SK-N-SH (cell line): ENCODE data around the gene SLC22A15. TPM values are rescaled to one million over a fixed set of nuclear protein-coding genes. Genes with fewer than 3 reads are reported as not detected.

Experiments used
- CTCF ChIA-PET: fragments of 300-600, 350-600 bp; formaldehyde crosslinking; extraction: SDS; loops from one replicate; lab custom pipeline; 2021; lab: Yijun Ruan, JAX
- POLR2A ChIA-PET: fragments of 350-600 bp; sonication (Branson Sonifier 250); formaldehyde crosslinking; extraction: SDS; loops from one replicate; lab custom pipeline; 2020; ENCODE audit warnings: antibody characterized with exemption, inconsistent platforms; lab: Yijun Ruan, JAX
- DNase-seq: peaks from one replicate; pipeline ENCODE4 v3.0.0; 2012
- H2AFZ ChIP-seq: fragments of 200-600 bp; sonication (generic); 2 replicates; pipeline ENCODE4 v1.8.1; 2016; ENCODE audit warnings: antibody characterized with exemption, mild to moderate bottlenecking, low read depth
- H3F3A ChIP-seq: fragments of 200-600 bp; sonication (generic); replicated peaks from 2 replicates; pipeline ENCODE3; 2016; ENCODE audit warnings: antibody characterized with exemption, mild to moderate bottlenecking; ENCODE audit not compliant: insufficient read depth
- H3K27ac ChIP-seq, 2 experiments: fragments of 200-500 bp in 1 of 2; fragments of 200-600 bp in 1 of 2; sonication (Bioruptor generic) in 1 of 2; sonication (generic), shearing (Covaris generic) in 1 of 2; 2 replicates each; pipeline versions ENCODE4 v1.5.1 to v1.6.1; 2014 to 2016; ENCODE audit warnings: low read depth in 2 of 2, inconsistent platforms in 1 of 2, low read length in 1 of 2, mild to moderate bottlenecking in 1 of 2, mixed read lengths in 1 of 2
- H3K27me3 ChIP-seq: fragments of 200-600 bp; sonication (generic), shearing (Covaris generic); 2 replicates; pipeline ENCODE4 v1.6.1; 2016; ENCODE audit warnings: mixed run types; ENCODE audit not compliant: insufficient read depth
- H3K36me3 ChIP-seq, 2 experiments: fragments of 200-500 bp in 1 of 2; fragments of 200-600 bp in 1 of 2; sonication (Bioruptor generic) in 1 of 2; sonication (generic) in 1 of 2; replicated peaks in 1 of 2; 2 replicates each; pipeline versions ENCODE3 to v1.5.1; 2014 to 2016; ENCODE audit warnings: low read length in 1 of 2, mild to moderate bottlenecking in 1 of 2; ENCODE audit not compliant: insufficient read depth in 2 of 2, control insufficient read depth in 1 of 2
- H3K4me1 ChIP-seq, 2 experiments: fragments of 200-500 bp in 1 of 2; fragments of 200-600 bp in 1 of 2; sonication (Bioruptor generic) in 1 of 2; sonication (generic), shearing (Covaris generic) in 1 of 2; 2 replicates each; pipeline versions ENCODE4 v1.5.1 to v1.6.1; 2014 to 2016; ENCODE audit warnings: low read depth in 1 of 2, low read length in 1 of 2, mixed run types in 1 of 2; ENCODE audit not compliant: insufficient read depth in 2 of 2, control insufficient read depth in 1 of 2
- H3K4me2 ChIP-seq: fragments of 200-600 bp; sonication (generic), shearing (Covaris generic); 2 replicates; pipeline ENCODE4 v1.6.1; 2017; ENCODE audit warnings: mixed run types
- H3K4me3 ChIP-seq, 2 experiments: fragments of 200-500 bp in 1 of 2; fragments of 200-600 bp in 1 of 2; sonication (Bioruptor generic) in 1 of 2; sonication (generic), shearing (Covaris generic) in 1 of 2; 2 replicates each; pipeline versions ENCODE4 v1.5.1 to v1.8.1; 2014 to 2016; ENCODE audit warnings: low read depth in 2 of 2, inconsistent platforms in 1 of 2, low read length in 1 of 2, mild to moderate bottlenecking in 1 of 2, mixed read lengths in 1 of 2, moderate library complexity in 1 of 2
- H3K79me2 ChIP-seq: fragments of 200-600 bp; sonication (generic); 2 replicates; pipeline ENCODE4 v1.8.1; 2017; ENCODE audit warnings: mild to moderate bottlenecking; ENCODE audit not compliant: insufficient read depth
- H3K9ac ChIP-seq: fragments of 200-600 bp; sonication (generic); 2 replicates; pipeline ENCODE4 v1.6.1; 2017; ENCODE audit warnings: mixed run types
- H3K9me2 ChIP-seq: fragments of 200-600 bp; sonication (generic); 2 replicates; pipeline ENCODE4 v1.6.1; 2017; ENCODE audit warnings: mixed run types
- H3K9me3 ChIP-seq: fragments of 200-600 bp; sonication (generic); 2 replicates; pipeline ENCODE4 v1.6.1; 2017; ENCODE audit warnings: mixed run types, mild to moderate bottlenecking, moderate library complexity
- H4K20me1 ChIP-seq: fragments of 200-600 bp; sonication (generic); 2 replicates; pipeline ENCODE4 v1.6.1; 2017; ENCODE audit warnings: mild to moderate bottlenecking, mixed run types; ENCODE audit not compliant: insufficient read depth
- CHD2 ChIP-seq: fragments of 150-350 bp; IDR thresholded peaks from 2 replicates; pipeline ENCODE4 v1.6.1; 2018; ENCODE audit warnings: low read length; ENCODE audit not compliant: partially characterized antibody
- EP300 ChIP-seq, 2 experiments: IDR thresholded peaks; 2 replicates each; pipeline versions ENCODE4 v1.4.0 to v1.6.1; 2012; ENCODE audit warnings: borderline replicate concordance in 1 of 2, low read depth in 1 of 2, low read length in 1 of 2
- EZH2phosphoT487 ChIP-seq: fragments of 200-600 bp; sonication (generic); IDR thresholded peaks from 2 replicates; pipeline ENCODE4 v1.6.1; 2017; ENCODE audit warnings: low read depth, mixed run types, mild to moderate bottlenecking, antibody characterized with exemption, moderate library complexity, borderline replicate concordance
- FOSL2 ChIP-seq: IDR thresholded peaks from 2 replicates; pipeline ENCODE4 v1.4.0; 2012; ENCODE audit warnings: low read depth, mild to moderate bottlenecking, moderate library complexity, borderline replicate concordance
- FOXJ3 ChIP-seq: sonication (generic); formaldehyde crosslinking; IDR thresholded peaks from 2 replicates; pipeline ENCODE4 v1.5.1; 2020; ENCODE audit warnings: mild to moderate bottlenecking, missing genetic modification reagents
- FOXM1 ChIP-seq: IDR thresholded peaks from 2 replicates; pipeline ENCODE4 v1.4.0; 2012; ENCODE audit warnings: low read depth, mild to moderate bottlenecking
- JUND ChIP-seq: IDR thresholded peaks from 2 replicates; pipeline ENCODE4 v1.4.0; 2012
- MXI1 ChIP-seq: IDR thresholded peaks from 2 replicates; pipeline ENCODE4 v1.6.1; 2012; ENCODE audit warnings: mild to moderate bottlenecking, low read depth, low read length, improper control_type of control experiment
- NFIC ChIP-seq: IDR thresholded peaks from 2 replicates; pipeline ENCODE4 v1.4.0; 2012; ENCODE audit warnings: borderline replicate concordance
- NRF1 ChIP-seq: IDR thresholded peaks from 2 replicates; pipeline ENCODE4 v1.6.1; 2012; ENCODE audit warnings: low read depth, mild to moderate bottlenecking, low read length
- RAD21 ChIP-seq: IDR thresholded peaks from 2 replicates; pipeline ENCODE4 v1.6.1; 2012; ENCODE audit warnings: mild to moderate bottlenecking, low read length
- RCOR1 ChIP-seq: fragments of 150-350 bp; IDR thresholded peaks from 2 replicates; pipeline ENCODE4 v1.6.1; 2017; ENCODE audit warnings: antibody characterized with exemption, low read length
- REST ChIP-seq: IDR thresholded peaks from 2 replicates; pipeline ENCODE4 v1.6.1; 2012; ENCODE audit warnings: mild to moderate bottlenecking, low read depth, low read length, moderate library complexity
- RXRA ChIP-seq: IDR thresholded peaks from 2 replicates; pipeline ENCODE4 v1.4.0; 2012; ENCODE audit warnings: low read depth, mild to moderate bottlenecking, borderline replicate concordance
- SIN3A ChIP-seq: IDR thresholded peaks from 2 replicates; pipeline ENCODE4 v1.6.1; 2012; ENCODE audit warnings: low read depth, mild to moderate bottlenecking, low read length, moderate library complexity, borderline replicate concordance
- TAF1 ChIP-seq: IDR thresholded peaks from 2 replicates; pipeline ENCODE4 v1.6.1; 2012; ENCODE audit warnings: low read depth, mild to moderate bottlenecking, low read length, moderate library complexity, borderline replicate concordance
- ZBTB33 ChIP-seq: IDR thresholded peaks from 2 replicates; pipeline ENCODE4 v1.4.0; 2012; ENCODE audit warnings: low read depth, borderline replicate concordance
- WGBS: methylation state at CpG from one replicate; pipeline ENCODE4 v1.1.6; 2017; ENCODE audit warnings: low lambda C conversion rate; 5-methylcytosine and 5-hydroxymethylcytosine counted together
- polyA plus RNA-seq, 3 experiments: library from polyadenylated mRNA; depleted of rRNA; stranded (reverse); fragments of >200 nt; gene quantifications; 2 replicates each; pipeline ENCODE4 v1.2.3, GENCODE V29; 2012
- TF ChIP-seq, protein P1 (sequence below): IDR thresholded peaks from 2 replicates; pipeline ENCODE4 v1.4.0; 2012; ENCODE audit warnings: low read depth
- TF ChIP-seq, protein P2 (sequence below): IDR thresholded peaks from 2 replicates; pipeline ENCODE4 v1.4.0; 2012; ENCODE audit warnings: low read depth, borderline replicate concordance
- TF ChIP-seq, protein P3 (sequence below): fragments of 150-350 bp; IDR thresholded peaks from 2 replicates; pipeline ENCODE4 v1.6.1; 2017; ENCODE audit warnings: antibody characterized with exemption, low read length, low read depth, borderline replicate concordance

The SLC22A15 gene
- polyA plus RNA-seq, 1 of the 3 experiments (the other 2 are of a cell fraction), result 0.13 TPM

DNA sequence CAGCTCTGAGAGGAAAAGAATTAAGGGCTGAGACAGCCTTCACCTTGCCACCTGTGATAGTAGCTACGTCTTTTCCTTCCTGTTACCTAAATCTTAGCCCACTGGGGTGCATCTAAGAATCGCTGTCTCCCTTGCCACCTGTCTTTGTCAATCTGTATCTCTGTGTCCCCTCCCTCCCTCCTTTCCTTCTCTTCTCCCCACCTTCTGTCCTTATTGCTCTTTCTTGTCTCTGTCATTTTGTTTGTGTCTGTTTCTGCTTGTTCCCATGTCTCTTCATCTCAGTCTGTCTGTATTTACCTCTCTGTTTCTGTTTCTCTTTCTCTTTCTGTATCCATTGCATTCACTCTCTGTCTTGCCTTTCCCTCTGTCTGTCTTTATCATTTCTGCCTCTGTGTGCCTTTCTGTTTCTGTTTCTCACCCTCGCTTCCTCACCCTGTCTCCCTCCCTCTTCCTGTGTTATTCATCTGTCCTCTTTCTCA, 30.2 kb downstream of the SLC22A15 start (continued):
- TF ChIP-seq TAF1 (no peak), RAD21 (no peak), FOSL2 (no peak), CHD2 (no peak), FOXJ3 (CRISPR knock-in tag) (no peak), EZH2phosphoT487 (no peak)

- DNase-seq, result no peak
- peaks cover 0 to 11% of the 10 kb centered on the region in 2 experiments; a peak in 1 of 4 replicates for H3K4me1 ChIP-seq
- no peaks in the 10 kb centered on the region for H3K27me3 ChIP-seq
- H3K4me3 ChIP-seq, result no peak overlapping the region
- no peaks in the 10 kb centered on the region for H3K9me3 ChIP-seq
- no peak overlapping the region for H3K9ac ChIP-seq
- no peaks in the 10 kb centered on the region for H3K9me2 ChIP-seq
- ChIA-PET CTCF (interaction anchor here (0.7 to 2.1 kb wide), 2 partner anchors 11 to 27 kb away, joined by 3 to 12 read pairs; no protein-coding TSS in a partner anchor), POLR2A (no interaction called here)
- no peaks in the 10 kb centered on the region for H3F3A ChIP-seq
- H3K4me2 ChIP-seq, result no peak overlapping the region
- H3K36me3 ChIP-seq, result no peaks in the 10 kb centered on the region
- no peaks in the 10 kb centered on the region for H4K20me1 ChIP-seq
- 66% methylated on average over 6 of the region's 6 CpGs for WGBS
- TF ChIP-seq EP300 (IDR thresholded peaks at IDR 0.05; ENCODE audit: borderline replicate concordance in 1 of 2, low read depth in 1 of 2, low read length in 1 of 2) (no peak), SIN3A (no peak), FOXM1 (no peak), JUND (no peak), CHD2 (no peak), RCOR1 (no peak), RXRA (no peak), EZH2phosphoT487 (no peak), FOSL2 (no peak), REST (no peak), NRF1 (no peak), TAF1 (no peak), NFIC (no peak), ZBTB33 (no peak), FOXJ3 (CRISPR knock-in tag) (no peak), MXI1 (no peak)
- TF ChIP-seq, protein P1, sequence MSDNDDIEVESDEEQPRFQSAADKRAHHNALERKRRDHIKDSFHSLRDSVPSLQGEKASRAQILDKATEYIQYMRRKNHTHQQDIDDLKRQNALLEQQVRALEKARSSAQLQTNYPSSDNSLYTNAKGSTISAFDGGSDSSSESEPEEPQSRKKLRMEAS, result no peak
- TF ChIP-seq, protein P2, sequence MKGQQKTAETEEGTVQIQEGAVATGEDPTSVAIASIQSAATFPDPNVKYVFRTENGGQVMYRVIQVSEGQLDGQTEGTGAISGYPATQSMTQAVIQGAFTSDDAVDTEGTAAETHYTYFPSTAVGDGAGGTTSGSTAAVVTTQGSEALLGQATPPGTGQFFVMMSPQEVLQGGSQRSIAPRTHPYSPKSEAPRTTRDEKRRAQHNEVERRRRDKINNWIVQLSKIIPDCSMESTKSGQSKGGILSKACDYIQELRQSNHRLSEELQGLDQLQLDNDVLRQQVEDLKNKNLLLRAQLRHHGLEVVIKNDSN, result no peak
- TF ChIP-seq, protein P3, sequence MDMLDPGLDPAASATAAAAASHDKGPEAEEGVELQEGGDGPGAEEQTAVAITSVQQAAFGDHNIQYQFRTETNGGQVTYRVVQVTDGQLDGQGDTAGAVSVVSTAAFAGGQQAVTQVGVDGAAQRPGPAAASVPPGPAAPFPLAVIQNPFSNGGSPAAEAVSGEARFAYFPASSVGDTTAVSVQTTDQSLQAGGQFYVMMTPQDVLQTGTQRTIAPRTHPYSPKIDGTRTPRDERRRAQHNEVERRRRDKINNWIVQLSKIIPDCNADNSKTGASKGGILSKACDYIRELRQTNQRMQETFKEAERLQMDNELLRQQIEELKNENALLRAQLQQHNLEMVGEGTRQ, result no peak
- H2AFZ ChIP-seq, result no peak overlapping the region
- H3K79me2 ChIP-seq, result no peaks in the 10 kb centered on the region
- no peak overlapping the region; a peak in 1 of 4 replicates for H3K27ac ChIP-seq
Observed at GRCh38 chr1:116008656-116009390, 32.5 kb downstream of the SLC22A15 start.
